DMS53 treated with DMSO at 0.1 percent for 48 hours (cell line): ENCODE measurements around the gene AS3MT.
"Not testable (repeated sequence)": the region's sequence is repeated elsewhere in the genome, so short reads cannot be mapped to it uniquely, and the experiment has no call there.

Experiments
- DNase-seq: peaks from one replicate; lab custom pipeline; 2025; ENCODE audit not compliant: unreplicated experiment; lab: John Stamatoyannopoulos, UW

Gene AS3MT, protein sequence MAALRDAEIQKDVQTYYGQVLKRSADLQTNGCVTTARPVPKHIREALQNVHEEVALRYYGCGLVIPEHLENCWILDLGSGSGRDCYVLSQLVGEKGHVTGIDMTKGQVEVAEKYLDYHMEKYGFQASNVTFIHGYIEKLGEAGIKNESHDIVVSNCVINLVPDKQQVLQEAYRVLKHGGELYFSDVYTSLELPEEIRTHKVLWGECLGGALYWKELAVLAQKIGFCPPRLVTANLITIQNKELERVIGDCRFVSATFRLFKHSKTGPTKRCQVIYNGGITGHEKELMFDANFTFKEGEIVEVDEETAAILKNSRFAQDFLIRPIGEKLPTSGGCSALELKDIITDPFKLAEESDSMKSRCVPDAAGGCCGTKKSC

DNA sequence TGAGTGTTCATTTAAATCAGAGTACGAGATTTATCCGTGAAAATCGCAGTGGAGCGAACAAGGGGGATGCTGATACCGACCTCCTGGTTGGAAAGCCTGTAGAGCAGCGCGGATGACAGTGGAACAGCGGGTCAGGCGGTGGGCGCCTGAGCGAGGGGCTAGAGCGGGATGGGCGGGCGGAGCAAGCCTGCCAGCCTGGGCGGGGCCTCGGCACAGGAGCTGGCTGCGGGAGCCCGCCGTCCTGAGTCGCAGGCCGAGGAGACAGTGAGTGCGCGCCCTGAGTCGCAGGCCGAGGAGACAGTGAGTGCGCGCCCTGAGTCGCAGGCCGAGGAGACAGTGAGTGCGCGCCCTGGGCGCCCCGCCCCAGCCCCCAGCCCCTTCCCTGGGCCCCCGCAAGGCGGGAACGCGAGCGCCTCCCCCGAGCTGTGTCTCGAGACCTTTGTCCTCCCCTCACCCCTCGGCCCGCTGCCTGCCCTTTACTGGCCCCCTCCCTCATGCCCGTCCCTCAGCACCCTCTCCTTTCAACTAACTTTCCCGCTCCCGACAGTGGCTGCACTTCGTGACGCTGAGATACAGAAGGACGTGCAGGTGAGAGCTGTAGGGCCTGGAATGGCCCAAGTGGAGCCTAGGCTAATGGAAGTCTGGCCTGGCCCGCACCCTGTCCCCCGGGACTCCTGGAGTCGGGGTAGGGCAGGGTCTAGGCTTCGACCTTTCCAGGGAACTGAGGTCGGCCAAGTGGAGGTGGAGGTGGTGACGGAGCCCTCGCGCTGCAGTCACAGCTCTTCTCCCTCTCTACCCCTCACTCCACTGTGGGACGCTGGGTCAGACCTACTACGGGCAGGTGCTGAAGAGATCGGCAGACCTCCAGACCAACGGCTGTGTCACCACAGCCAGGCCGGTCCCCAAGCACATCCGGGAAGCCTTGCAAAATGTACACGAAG lies at the start of gene AS3MT:
Gene AS3MT, plus strand, starts transcription at position 213 of the 941 bp plus-strand sequence. Its CDS starts 123 bp downstream, at position 336.
- DNase-seq = no peak

DNA sequence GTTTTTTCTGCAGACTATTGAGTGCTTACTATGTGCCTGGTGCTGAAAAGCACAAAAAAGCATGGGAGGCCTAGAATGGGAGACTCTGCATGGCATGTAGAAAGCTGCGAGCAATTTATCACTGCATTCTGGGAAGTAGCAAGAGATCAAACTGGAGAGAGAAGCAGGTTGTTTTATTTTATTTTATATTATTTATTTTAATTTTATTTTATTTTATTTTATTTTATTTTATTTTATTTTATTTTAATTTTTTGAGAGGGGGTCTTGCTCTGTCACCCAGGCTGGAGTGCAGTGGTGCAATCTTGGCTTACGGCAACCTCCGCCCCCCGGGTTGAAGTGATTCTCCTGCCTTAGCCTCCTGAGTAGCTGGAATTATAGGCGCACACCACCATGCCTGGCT lies 49.3 kb upstream of the AS3MT start:
- DNase-seq = not testable (repeated sequence)

DNA sequence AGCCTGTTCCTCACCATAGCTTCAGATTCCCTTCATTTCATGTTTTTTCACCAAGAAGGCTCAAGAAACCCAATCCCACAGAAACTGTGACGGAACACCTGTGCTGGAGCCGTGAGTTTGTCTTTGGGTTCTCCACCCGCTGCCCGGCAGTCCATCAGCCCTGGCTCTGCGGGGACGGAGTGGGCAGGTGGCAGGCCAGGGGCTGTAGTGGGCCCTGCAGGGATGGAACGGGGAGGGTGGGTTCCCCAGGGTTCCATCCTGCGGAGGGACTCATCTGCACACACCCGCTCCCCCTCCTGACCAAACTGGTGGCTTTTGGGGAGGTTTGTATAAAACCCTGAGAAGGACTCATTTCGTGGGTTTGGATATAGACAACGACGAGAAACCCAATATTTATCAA lies 47.0 kb upstream of the AS3MT start:
- DNase-seq = no peak

DNA sequence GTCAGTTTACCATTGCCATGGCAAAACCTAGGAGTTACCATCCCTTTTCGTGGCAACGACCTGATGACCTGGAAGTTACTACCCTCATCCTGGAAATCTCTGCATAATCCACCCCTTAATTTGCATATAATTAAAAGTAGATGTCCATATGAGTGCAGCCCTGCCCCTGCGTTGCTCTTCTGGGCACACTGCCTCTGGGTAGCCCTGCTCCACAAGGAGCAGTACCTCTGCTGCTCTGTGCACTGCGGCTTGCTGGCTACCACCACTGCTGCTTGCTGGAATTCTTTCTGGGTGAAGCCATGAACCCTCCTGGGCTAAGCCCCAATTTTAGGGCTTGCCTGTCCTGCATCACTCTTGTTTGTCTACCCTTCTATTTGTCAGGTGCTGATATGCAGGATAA lies 44.6 kb upstream of the AS3MT start:
- no peak for DNase-seq

DNA sequence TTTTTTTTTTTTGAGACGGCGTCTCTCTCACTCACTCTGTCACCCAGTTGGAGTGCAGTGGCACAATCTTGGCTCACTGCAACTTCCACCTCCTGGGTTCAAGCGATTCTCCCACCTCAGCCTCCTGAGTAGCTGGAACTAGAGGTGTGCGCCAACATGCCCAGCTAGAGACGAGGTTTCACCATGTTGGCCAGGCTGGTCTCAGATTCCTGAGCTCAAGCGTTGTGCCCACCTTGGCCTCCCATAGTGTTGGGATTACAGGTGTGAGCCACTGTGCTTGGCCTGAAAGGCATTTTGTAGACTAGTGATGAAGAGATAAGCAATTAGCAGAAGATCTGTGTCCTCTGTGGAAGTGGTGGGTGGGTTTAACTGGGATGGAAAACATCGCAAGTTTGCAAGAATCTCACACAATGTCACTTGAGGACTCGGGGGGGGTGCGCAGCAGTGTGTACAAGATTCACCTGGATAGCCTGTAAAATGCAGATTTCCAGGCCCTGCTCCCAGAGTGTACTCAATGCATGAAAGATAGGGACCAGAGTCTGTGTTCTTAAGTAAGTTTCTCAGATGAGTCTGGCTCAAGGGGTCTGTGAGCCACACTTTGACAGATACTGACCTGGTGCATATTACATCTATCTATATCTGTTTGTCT lies 43.0 kb upstream of the AS3MT start:
- DNase-seq = no peak

DNA sequence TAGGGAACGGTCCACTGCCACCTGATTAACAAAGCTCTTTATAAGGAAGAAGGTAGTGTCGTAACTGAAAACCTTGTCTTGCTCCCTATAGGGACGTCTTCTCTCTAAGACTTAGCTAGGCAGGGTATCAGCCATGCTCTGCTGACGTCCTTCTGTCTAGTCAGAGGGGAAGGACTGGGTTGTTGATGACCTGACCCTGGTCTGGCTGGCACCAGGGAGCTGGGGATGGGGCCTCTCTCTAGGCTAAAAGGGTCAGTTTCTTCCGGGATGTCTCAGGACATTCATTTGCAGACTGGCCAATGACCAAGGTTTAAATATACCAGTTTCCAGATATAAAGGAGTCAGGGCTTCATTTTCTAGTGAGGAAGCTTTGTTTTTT lies 41.7 kb upstream of the AS3MT start:
- DNase-seq = no peak

DNA sequence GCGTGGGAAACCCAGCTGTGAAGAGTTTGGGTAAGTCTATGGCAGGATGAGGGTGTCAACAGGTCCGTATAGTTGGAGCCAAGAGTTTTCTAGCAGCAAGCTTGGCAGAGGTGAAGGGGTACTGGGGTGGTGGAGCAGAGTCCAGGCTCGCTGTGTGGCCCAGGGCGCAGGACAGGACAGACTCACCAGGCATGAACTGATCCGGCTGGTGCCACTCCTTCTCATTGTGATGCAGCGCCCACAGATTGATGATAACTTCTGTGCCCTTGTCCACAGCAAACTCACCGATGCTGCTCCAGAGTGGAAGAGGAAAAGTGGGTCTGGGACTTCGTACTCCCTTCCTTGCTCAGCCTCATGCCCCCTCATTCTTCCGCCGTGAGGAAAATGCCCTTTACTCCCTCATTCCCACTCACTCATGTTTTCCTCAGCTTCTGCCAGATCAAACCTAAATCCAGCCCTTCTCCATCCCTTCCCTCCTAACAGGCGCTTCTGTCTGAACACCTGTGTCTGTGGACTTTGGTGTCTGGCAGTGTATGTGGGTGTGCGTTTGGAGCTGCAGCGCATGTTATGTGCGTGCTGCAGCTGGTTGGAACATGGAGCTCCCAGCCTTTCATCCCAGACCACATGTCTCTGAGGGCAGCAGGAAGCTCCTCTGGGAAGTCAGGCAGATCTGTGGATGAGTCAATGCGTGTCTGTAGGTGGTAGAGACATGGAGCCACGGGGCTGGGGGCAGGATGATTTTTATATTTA lies 37.8 kb upstream of the AS3MT start:
- DNase-seq = no peak

DNA sequence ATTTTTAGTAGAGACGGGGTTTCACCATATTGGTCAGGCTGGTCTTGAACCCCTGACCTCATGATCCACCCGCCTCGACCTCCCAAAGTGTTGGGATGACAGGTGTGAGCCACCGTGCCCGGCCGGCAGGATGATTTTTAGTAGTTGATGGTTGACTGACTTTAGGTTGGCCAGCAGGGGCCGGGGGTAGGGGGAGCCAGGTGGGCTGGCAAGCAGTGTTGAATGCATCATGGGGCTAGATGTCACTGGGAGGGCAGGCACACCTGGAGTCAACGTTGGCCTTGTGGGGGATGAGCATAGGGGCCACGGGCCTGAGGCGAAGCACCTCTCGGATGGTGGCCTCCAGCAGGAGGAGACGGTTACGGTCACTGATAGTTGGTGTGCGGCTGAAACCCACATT lies 37.0 kb upstream of the AS3MT start:
- DNase-seq = no peak

DNA sequence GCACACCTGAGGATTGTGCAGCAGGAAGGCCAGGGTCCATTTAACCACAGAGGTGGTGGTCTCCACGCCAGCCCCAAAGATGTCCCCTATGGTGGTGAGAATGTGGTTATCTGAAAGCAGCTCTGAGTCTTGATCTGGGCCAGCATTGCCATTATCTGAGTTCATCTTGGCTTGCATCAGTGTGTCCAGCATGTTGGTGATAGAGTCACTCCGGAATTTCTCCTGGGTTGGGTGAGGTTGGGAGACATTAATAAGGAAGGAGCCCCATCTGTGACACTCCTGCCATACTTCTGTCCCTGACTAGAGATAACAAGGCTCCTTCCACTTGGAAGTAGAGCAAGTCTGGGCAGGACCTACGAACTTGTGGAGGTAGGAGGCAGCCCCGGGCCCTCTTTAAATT lies 36.3 kb upstream of the AS3MT start:
- no peak for DNase-seq

DNA sequence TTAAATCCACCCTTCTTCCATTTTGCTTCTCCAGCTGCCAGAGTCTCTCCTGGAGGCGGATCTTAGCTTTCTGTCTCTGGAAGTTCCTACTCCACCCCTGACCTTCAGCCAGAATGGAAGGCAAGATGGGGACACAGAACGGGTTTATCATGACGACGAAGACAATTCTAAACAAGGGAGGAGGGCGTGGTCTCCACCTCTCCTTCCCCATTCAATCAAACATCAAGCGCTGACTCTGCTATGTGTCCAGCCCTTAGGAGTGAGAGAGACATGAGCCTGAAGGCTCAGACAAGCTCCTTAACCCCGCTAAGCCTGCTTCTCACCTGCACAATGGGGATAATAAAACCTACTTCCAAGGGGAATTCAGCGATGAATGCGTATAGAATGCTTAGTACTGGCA lies 35.1 kb upstream of the AS3MT start:
- DNase-seq = no peak

DNA sequence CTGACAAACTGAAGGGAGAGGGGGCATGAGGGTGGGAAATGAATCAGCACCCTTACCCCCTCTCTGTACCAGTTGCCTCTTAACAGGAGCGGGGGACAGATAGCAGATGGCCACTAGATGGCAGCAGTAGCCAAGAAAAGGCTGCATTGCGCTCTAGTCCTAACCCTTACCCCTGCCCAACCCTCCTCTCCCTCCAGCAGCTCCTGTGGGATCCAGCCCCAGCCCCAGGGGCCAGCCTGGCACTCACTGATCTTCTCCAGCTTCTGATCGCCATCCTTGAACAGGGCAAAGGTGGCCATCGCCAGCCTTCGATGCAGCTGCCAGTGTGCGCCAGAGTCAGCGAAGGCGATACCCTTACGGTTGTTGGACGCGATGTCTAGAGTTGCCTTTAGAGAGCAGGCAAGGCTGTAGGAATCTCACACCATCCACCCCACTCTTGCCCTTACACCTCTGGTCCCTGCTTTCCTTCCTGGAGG lies 34.2 kb upstream of the AS3MT start:
- peak; percentile 63 for DNase-seq

DNA sequence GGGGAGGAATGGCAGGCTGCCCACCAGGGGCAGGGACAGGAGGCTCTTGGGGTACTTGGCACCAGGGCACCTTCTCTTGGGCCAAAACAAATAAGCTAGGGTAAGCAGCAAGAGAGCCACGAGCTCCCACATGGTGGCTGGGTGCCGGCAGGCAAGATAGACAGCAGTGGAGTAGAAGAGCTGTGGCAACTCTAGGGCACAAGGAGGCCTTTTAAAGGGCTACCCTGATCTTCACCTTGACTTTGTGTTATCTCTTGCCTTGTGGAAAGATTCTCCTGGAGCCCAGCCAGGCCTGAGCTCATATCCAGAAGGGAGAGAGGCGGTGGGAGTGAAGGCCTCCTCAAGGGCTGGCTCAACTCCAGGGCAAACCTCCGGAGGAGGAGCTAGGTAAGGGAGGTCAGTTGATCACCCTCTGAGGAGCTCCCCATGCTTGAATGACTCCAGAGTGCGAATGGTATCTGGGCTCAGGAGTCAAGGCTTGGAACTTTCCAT lies 32.0 kb upstream of the AS3MT start, which contains the start of gene CYP17A1:
Gene CYP17A1, minus strand, starts transcription at position 184 of the 492 bp plus-strand sequence. Its CDS starts 52 bp downstream, at position 132.
- no peak for DNase-seq

DNA sequence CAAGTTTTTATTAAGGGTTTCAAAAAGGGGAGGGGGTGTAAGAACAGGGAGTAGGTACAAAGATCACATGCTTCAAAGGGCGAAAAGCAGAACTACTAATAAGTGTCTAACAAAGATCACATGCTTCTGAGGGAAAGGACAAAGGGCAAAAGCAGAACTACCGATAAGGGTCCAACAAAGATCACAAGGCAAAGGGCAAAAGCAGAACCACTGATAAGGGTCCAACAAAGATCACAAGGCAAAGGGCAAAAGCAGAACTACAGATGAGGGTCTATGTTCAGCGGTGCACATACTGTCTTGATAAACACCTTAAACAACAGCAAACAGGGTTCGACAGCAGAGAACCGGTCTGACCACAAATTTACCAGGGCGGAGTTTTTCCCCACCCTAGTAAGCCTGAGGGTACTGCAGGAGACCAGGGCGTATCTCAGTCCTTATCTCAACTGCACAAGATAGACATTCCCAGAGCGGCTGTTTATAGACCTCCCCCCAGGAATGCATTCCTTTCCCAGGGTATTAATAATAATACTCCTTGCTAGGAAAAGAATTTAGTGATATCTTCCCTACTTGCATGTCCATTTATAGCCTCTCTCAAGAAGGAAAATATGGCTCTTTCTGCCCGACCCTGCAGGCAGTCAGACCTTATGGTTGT lies 30.9 kb upstream of the AS3MT start:
- not testable (repeated sequence) for DNase-seq

DNA sequence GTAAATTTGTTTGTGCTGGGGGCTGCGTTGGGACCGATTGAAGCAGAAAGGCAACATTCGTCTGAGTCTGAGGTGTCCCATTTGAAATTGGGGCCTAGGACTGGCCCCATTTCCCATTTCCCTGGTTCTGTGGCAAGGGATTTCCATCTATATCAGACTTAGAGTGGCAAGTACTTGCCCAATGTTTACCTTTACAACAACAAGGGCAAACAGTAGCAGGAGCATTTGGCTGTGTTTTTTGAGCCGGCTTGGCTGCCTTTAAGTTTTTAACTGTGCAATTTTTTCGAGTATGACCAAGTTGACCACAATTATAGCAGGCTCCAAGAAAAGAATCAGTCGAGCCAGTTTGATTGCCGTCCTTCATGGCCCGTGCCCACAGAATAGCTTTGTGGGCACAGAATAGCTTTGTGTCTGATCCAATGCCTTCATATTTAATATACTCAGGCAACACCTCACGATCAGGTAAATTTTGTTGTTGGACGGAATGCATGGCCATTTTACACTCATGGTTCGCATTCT lies 27.4 kb upstream of the AS3MT start:
- no peak for DNase-seq

DNA sequence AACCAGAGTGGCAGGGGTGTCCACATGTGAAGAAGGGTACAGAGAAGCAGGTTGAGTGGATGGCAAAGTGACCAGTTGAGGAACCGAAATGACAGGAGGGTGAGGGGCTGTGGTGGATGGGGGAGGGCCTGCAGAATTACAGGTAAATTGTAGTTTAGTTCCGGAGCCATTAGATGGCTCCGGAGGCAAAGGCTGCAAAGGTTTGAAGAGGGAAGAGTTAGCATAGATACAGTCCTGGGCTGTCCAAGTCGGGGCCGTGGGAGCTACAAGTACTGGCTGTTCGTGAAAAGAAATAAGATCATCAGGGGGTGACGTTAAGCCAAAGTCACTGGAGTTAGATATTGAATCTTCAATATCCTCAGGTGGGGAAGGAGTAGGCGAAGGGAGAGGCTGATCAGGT lies 26.1 kb upstream of the AS3MT start:
- DNase-seq = not testable (repeated sequence)

DNA sequence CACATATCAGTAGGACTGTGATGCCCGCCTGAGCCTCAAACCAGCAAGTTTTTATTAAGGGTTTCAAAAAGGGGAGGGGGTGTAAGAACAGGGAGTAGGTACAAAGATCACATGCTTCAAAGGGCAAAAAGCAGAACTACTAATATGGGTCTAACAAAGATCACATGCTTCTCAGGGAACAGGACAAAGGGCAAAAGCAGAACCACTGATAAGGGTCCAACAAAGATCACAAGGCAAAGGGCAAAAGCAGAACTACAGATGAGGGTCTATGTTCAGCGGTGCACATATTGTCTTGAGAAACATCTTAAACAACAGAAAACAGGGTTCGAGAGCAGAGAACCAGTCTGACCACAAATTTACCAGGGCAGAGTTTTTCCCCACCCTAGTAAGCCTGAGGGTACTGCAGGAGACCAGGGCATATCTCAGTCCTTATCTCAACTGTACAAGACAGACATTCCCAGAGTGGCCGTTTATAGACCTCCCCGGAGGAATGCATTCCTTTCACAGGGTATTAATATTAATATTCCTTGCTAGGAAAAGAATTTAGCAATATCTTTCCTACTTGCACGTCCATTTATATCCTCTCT lies 25.0 kb upstream of the AS3MT start:
- not testable (repeated sequence) for DNase-seq

DNA sequence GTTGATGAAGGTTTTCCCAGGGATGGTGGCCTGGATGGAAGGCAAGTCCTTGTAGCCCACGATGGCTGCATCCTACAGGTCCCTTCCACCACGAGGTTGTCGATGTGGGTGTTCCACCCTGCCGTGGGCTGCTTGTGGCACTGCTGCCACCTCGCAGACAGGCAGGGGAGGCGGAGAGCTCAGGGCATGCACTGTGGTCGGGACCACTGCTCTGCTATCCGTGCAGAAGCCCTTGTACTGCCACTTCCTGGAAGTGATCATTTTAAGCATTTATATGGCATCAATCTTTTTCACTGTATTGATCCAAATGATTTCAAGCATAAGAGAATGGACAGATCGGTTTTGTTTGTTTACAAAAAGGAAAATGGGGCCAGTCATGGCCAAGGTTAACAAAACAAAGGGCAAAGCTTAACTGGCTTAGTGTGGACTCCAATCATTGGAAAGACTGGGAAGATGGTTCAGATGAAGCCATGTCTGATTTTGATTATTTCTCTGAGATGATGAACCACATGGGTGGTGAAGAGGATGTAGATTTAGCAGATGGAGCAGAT lies 23.8 kb upstream of the AS3MT start:
- no peak for DNase-seq

DNA sequence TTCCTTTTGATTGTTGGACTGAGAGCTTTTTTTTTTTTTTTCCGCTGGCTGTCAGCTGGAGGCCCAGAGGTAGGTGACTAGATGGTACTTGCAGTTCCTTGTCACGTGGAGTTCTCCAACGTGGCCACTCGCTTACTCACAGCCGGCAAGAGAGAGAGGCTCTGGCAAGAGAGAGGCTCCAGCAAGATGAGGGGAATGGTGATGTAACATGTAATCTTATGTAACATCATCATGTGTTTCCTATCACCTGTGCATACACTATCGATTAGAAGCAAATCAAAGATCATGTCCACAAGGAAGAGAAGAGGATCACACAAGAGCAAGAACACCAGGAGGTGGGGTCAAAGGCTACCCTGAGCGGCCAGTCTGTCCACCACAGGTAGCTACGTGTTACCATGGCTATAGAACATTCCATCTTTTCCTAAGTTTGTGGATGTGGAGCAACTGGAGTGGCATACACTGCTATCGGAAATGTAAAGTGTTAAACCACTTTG lies 19.2 kb upstream of the AS3MT start:
- DNase-seq = no peak

DNA sequence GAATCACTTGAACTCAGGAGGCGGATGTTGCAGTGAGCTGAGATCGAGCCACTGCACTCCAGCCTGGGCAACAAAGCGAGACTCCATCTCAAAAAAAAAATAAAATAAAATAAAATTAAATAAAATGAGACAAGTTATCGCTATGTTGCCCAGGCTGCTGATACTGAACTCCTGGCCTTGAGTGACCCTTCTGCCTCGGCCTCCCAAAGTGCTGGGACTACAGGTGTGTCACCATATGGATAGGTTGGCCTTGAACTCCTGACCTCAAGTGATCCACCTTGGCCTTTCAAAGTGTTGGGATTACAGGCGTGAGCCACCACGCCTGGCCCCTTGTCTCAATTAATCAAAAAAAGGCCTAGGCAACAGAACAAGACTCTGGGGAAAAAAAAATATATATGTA lies 16.0 kb upstream of the AS3MT start:
- not testable (repeated sequence) for DNase-seq
